Measurements from ENCODE around the gene EVI5L. TPM values are rescaled to one million over a fixed set of nuclear protein-coding genes. Genes with fewer than 3 reads are reported as not detected.

The EVI5L gene
- total RNA-seq, 2 donors from 2014 or later, result 4.6 to 7.8 TPM

DNA sequence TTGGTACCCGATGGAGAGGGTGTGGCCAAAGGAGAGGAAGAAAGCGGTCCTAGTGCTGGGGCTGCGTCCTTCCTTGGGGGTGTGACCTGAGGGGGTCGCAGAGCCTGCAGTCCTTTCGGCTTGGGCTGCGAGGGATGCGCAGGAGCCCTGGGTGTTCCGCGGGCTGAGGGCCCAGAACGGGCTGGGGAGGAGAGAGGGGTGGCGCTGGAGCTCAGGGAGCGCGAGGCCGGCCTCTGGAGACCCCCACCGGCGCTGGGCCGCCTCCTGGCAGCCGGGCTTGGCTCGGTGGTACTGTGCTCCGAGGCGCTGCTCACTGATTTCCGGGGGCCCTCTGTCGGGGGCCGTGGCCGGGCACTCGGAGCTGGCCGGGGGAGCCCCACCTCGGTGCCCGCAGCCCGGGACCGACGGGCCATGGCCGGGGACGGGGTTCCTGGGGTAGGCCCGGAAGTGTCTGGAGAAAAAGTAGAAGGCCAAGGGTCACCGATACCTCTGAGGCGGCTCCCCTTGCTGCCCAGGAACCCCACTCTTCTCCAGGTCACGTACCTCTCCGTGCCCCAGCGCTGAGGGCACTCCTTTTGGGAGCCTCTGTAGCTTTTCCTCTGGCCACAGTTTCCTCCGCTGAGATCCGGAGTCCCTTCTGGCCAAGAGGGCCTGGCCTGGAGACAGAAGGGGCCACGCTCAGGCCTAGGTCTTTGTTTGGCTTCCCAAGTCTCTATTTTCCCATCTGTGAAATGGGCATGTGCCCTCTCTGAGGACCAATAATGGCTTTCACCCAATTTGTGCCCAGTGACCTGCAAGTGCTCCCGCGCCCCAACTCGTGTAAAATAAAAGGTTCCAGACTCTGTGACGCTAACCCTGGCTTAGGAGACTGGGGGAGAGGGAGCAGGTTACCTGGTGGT is 42.5 kb downstream of the EVI5L start:
- Mint-ChIP-seq H3K27ac (no peak overlapping the region), H3K36me3 (no peaks in the 10 kb centered on the region), H3K9me3 (peaks cover 0 to 4% of the 10 kb centered on the region in 2 donors)
- DNase-seq (ENCODE audit: low spot score in 2 of 2) (no peak), ATAC-seq (no peak)

DNA sequence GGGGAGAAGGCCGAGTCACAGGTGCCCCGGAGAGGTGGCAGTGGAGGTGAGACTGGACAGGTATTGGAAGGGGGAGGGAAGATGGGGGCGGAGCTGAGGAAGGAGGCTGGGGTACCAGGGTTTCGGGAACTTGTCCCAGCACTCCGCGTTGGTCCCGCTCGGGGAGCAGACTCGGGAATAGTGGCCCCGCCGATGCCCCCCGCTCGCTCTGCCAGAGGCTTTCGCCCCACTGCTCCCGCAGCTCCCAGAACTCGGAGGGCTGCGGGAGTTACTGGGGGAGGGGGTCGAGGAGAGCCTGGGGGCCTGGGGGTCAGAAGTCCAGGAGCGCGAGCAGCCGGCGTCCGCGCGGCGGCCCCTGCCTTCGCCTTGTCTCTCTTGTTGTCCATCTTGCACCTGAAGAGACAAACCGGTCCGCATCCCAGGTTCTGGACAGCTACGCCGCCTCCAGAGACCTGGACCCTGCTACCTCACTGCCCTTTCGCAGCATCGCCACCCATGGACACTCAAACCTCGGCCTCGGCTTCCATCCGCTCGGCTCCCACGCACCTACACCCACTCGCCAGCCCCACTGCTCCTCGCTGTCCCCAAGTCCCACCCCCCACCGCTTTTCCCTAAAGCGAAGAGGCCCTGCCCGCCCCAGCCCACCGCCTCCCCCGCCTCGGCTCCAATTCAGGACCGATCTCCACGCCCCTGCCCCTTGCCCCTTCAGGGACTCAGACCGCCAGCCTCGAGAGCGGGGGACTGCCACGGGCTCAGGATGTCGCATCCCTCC is 43.5 kb downstream of the EVI5L start:
- DNase-seq (ENCODE audit: low spot score in 2 of 2) (no peak), ATAC-seq (no peak)
- H3K9me3 Mint-ChIP-seq, result peaks cover 0 to 4% of the 10 kb centered on the region in 2 donors
- no peaks in the 10 kb centered on the region for H3K36me3 Mint-ChIP-seq
- no peak overlapping the region for H3K27ac Mint-ChIP-seq

DNA sequence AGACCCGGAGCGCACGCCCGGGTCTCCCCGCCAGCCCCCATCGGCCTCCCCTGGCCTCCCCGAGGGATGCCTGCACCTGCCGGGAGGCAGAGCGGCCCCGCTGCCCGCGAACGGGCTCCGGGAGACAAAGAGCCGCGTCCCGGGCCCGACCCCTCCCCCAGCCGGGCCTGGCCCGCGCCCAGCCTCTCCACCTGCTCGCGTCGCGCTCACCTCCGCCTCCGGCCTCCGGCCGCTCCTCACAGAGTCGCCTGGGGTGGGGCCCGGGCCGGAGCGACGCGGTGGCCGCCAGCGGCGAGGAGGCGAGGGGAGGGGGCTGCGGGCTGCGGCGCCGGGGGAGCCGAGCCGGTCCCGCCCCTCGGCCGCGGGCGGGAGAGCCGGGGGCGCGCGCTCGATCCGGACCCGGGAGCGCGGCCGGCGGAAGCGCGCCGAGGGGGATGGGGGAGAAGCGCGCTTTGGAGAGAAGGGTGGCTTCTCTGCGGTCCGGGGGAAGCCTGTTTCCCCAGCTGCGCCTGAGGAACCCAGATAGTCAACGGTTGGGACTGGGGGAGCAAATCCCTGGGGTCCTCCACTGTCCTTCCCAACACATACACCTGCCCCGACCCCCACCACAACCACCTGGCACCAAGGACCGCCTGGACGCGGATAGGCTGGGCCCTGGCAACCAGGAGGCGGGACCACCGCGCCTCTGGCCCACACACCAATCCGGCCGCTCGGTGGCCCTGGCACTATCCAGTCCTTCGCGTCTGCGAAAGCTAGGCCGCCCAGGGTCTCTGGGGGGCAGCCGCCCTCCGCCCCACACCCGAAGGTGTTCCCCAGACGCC is 44.3 kb downstream of the EVI5L start, which contains the start of gene PRR36:
Gene PRR36, minus strand, starts transcription at position 315 of the 821 bp plus-strand sequence. CDS start 701 bp downstream, outside the sequence.
- ATAC-seq (no peak), DNase-seq (ENCODE audit: low spot score in 2 of 2) (no peak)
- peaks cover 0 to 4% of the 10 kb centered on the region in 2 donors for H3K9me3 Mint-ChIP-seq
- peak within 1 kb of the TSS in 1 of 2 donors; percentile 36 for H3K27ac Mint-ChIP-seq
- no peaks in the 10 kb centered on the region for H3K36me3 Mint-ChIP-seq

DNA sequence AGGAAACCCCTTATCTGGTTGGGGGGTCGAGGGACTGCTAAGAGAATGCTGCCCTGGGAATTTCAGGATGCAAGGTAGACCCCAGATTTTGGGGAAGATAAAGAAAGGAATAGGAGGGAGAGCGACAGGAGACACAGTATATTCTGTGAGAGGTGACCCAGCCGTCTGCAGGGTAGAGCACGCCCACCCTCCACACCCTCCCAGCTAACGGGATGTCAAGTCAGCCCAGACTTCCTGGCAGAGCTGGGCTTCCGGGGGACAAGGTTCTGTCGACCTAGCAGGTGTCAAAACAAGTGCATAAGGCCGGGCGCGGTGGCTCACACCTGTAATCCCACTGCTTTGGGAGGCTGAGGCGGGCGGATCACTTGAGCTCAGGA is 44.9 kb downstream of the EVI5L start:
- Mint-ChIP-seq H3K27ac (peak overlapping the region in 1 of 2 donors; percentile 36), H3K36me3 (no peaks in the 10 kb centered on the region), H3K9me3 (peaks cover 0 to 4% of the 10 kb centered on the region in 2 donors)
- no peak for ATAC-seq
- DNase-seq (ENCODE audit: low spot score in 2 of 2), result no peak

DNA sequence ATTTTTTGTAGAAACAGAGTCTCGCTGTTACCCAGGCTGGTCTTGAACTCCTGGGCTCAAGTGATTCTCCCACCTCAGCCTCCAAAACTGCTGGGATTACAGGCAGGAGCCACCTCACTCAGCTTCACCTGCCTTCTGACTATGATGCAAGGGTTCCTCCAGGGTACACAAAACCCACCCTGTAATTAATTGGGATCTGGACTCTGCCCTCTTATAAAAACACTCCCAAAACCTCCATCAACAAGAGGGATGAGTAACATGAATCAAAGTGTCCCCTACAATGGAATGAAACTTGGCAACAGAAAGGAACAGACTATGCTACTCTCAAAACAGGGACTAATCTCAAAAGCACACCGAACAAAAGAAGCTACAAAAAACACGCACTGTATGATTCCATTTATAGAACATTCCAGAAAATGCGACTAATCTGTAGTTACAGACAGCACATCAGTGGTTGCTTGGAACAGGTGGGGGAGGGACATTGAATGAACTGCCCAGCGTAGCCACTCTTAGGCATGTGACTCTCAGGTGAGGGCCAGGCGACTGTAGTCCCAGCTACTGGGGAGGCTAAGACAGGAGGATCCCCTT is 47.3 kb downstream of the EVI5L start:
- no peaks in the 10 kb centered on the region for H3K36me3 Mint-ChIP-seq
- no peak overlapping the region for H3K27ac Mint-ChIP-seq
- H3K9me3 Mint-ChIP-seq, result no peaks in the 10 kb centered on the region
- DNase-seq (ENCODE audit: low spot score in 2 of 2) (no peak), ATAC-seq (no peak)

DNA sequence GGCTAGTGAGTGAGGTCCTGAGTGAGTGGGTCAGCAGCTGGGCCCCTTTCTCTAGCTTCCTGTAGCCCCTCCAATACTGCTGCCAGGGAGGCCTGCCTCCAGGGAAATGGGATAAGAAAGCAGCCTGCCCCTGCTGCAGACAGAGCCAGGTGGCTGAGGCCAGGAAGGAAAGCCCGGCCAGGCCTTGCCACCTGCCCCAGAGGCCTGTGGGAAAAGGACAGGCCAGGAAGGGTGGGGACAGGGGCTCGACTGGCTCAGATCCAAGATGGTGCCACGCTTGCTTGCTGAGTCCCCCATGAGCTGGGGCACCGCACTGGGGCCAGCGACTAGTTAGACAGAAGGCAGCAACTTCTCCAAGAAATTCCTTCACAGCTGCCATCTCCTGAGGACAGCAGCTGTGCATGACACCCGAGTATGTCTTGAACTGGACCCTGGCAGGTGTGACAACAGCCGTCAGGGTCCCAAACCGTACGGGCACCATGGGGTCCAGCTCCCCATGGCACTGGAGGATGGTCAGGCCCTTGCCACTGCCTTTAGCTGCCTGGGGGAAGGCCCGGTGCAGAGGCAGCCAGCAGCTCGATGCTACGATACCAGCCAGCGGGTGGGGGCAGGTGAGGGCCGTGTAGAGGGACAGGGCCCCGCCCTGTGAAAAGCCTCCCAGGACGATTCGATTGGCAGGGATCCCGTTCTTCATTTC is 49.2 kb downstream of the EVI5L start:
- ATAC-seq (peak; percentile 14 to 51), DNase-seq (ENCODE audit: low spot score in 2 of 2) (no peak)
- H3K36me3 Mint-ChIP-seq, result no peaks in the 10 kb centered on the region
- H3K9me3 Mint-ChIP-seq, result no peaks in the 10 kb centered on the region
- H3K27ac Mint-ChIP-seq, result no peak overlapping the region

DNA sequence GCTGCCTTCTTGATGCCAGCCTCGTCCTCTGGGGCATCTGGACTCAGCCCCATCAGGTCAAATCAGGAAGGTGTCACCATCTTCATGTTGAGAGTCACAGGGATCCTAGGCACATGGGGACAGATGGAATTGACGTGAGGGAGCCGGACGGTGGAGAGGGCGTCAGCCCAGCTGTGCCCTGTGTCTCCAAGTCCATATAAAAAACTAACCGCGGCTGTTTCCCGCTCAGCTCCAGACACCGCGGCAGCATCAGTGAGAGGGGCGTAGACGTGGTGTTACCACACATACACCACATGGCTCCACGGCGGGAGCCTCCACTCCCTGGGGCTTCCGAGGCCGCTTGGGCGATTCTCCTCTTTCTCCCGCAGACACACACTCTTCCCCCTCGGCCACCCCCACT is 49.8 kb downstream of the EVI5L start:
- no peak for DNase-seq (ENCODE audit: low spot score in 2 of 2)
- H3K36me3 Mint-ChIP-seq, result no peaks in the 10 kb centered on the region
- H3K27ac Mint-ChIP-seq, result no peak overlapping the region
- H3K9me3 Mint-ChIP-seq, result no peaks in the 10 kb centered on the region
- ATAC-seq, result peak; percentile 24 to 58

DNA sequence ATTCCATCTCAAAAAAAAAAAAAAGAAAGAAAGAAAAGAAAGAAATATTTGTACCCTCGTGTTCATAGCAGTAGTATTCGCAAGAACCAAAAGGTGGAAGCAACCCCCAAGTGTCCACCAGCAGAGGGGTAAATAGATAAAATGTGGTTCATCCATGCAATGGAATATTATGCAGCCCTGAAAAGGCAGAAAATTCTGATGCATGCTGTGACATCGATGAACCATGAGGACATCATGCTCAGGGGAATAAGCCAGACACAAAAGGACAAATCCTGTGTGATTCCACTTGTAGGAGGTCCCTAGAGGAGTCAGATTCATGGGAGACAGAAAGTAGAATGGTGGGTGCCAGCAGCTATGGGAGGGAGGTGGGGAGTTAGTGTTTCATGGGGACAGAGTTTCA is 51.9 kb downstream of the EVI5L start:
- DNase-seq (ENCODE audit: low spot score in 2 of 2) (no peak), ATAC-seq (no peak)
- H3K36me3 Mint-ChIP-seq, result no peaks in the 10 kb centered on the region
- no peak overlapping the region for H3K27ac Mint-ChIP-seq
- H3K9me3 Mint-ChIP-seq, result no peaks in the 10 kb centered on the region

DNA sequence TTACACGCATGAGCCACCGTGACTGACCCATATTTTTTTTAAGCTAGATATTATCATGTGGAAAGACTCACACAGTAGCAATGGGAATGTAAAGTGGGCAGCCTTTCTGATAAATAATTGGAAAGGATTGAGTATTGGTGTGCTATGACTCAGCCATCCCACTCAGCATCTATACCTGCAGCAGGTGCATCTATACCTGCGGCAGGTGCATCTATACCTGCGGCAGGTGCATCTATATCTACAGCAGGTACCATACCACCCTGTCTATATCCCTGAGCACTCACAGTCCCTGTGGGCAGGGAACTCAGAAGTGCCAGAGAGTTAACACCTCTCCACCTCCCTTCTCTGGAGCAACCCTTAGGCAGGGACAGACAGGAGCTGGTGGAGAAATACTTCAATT is 53.1 kb downstream of the EVI5L start:
- Mint-ChIP-seq H3K9me3 (no peaks in the 10 kb centered on the region), H3K27ac (no peak overlapping the region), H3K36me3 (no peaks in the 10 kb centered on the region)
- DNase-seq (ENCODE audit: low spot score in 2 of 2), result no peak
- ATAC-seq, result no peak

DNA sequence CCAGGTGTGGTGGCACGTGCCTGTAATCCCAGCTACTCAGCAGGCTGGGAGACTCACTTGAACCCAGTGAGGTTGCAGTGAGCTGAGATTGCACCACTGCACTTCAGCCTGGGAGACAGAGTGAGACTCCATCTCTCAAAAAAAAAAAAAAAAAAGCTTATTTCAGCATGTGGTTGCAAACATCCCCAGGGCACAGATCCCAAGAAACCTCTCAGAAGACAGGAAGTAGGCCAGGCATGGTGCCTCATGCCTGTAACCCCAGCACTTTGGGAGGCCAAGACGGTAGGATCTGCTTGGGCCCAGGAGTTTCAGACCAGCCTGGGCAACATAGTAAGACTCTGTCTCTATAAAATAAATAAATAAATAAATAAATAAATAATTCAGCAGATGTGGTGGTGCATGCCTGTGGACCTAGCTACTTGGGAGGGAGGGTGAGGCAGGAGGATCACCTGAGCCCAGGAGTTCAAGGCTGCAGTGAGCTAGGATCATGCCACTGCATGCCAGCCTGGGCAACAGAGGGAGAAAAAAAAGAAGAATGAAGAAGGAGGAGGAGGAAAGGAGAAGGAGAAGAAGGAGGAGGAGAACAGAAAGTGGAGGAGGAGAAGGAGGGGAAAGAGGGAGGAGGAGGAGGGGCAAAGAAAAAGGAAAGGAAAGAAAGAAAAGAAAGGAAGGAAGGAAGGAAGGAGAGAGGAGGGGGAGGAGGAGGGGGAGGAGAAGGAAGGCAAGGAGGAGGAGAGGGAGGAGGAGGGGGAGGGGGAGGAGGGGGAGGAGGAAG is 54.0 kb downstream of the EVI5L start:
- no peak for DNase-seq (ENCODE audit: low spot score in 2 of 2)
- no peaks in the 10 kb centered on the region for H3K9me3 Mint-ChIP-seq
- H3K36me3 Mint-ChIP-seq, result no peaks in the 10 kb centered on the region
- H3K27ac Mint-ChIP-seq, result no peak overlapping the region
- no peak for ATAC-seq

DNA sequence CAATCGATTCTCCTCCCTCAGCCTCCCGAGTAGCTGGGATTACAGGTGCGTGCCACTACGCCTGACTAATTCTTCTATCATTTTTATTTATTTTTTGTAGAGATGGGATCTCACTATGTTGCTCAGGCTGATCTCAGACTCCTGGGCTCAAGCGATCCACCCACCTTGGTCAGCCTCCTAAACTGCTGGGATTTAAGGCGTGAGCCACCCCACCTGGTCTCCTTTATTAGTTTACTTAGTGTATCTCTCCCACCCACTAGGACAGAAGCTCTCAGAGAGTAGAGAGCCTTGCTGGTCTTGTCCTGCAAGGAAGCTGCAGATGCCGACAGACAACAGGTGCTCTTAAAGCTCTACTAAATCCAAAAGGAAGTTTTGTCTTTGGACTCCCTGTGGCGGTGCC is 55.8 kb downstream of the EVI5L start:
- H3K27ac Mint-ChIP-seq, result no peak overlapping the region
- DNase-seq (ENCODE audit: low spot score in 2 of 2), result no peak
- no peaks in the 10 kb centered on the region for H3K9me3 Mint-ChIP-seq
- no peaks in the 10 kb centered on the region for H3K36me3 Mint-ChIP-seq
- no peak for ATAC-seq

DNA sequence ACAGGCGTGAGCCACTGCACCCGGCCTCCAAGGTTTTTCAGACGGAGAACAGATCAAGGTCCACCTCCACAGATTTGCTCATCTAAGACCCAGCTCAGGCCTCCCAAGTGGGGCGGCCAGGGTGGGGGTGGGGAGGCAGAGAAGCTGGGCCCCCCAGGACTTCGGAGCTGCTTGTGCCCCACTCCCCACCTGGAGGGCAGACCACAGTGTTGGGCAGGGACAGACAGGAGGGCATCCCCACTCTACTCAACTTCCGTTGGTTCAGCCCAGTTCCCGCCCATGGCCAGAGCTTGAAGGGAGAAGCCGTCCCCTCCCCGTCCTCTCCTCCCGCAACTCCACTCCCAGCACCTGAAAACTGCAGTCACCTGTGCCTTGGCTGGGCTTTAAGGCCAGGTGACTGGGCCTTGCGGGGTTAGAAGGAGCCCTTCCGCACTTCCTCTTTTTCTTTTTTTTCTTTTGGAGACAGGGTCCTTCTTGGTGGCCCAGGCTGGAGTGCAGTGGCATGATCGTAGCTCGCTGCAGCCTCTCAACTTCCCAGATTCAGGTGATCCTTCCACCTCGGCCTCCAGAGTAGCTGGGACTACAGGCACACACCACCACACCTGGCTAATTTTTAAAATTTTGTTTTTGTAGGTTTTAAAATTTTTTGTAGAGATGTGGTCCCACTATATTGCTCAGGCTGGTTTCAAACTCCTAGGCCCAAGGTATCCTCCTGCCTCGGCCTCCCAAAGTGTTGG is 57.6 kb downstream of the EVI5L start:
- H3K9me3 Mint-ChIP-seq, result no peaks in the 10 kb centered on the region
- no peaks in the 10 kb centered on the region for H3K36me3 Mint-ChIP-seq
- DNase-seq (ENCODE audit: low spot score in 2 of 2) (no peak), ATAC-seq (no peak)
- H3K27ac Mint-ChIP-seq, result no peak overlapping the region

DNA sequence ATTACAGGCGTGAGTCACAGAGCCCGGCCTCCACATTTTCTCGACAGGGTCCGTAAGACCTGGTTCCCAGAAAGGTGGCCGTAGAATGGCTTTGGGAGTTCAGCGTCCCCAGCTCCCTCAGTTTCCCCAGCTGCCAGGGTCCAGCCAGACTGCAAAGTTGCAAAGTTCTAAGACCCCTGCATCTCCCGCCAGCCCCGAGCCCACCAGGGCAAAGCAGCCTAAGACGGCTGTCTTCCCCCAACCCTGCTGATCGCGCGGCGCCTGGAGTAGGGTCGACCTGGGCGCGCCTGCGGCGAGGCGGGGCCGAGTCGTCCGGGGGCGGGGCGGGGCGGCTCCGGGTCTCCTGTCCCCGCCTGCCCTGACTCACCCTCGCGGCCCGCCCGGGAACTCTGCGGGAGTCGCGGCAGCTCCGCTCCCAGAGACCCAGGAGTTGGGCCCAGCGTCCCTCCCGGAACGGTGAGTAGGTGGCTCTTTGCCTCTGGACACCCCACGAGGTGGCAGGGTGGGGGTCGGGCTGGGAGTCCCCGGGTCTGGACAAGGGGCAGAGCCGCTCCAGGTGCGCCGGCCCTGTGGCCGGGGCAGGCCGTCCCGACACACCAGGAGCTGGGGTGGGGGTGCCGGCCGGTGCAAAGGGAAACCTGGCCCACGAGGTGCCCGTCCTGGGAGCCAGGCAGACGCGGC is 58.3 kb downstream of the EVI5L start, which contains the start of gene LRRC8E:
Gene LRRC8E, plus strand, starts transcription at position 366 of the 681 bp plus-strand sequence. CDS start 7,094 bp downstream, outside the sequence.
- no peaks in the 10 kb centered on the region for H3K36me3 Mint-ChIP-seq
- peak in 1 of 2 donors; percentile 62 for DNase-seq (ENCODE audit: low spot score in 2 of 2)
- H3K9me3 Mint-ChIP-seq, result no peaks in the 10 kb centered on the region
- H3K27ac Mint-ChIP-seq, result no peak within 1 kb of the TSS
- peak; percentile 59 to 98 for ATAC-seq

DNA sequence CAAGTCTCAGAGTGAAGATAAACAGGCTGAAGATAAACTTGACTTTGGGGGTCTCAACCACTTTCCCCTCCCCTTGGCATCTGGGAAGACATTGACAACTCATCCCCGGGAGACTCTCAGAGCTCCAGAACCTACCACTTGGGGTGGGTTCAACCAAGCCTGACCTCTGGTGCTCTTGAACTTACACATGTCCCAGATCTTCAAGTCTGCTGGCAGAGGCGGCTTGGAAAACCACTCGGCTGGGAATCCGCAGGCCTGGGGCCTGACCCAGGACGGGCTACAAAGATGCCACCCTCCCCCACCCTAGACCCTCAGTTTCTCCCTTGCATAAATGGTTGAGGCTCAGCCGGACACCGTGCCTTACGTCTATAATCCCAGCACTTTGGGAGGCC is 58.8 kb downstream of the EVI5L start:
- Mint-ChIP-seq H3K9me3 (no peaks in the 10 kb centered on the region), H3K27ac (no peak overlapping the region), H3K36me3 (no peaks in the 10 kb centered on the region)
- ATAC-seq (no peak), DNase-seq (ENCODE audit: low spot score in 2 of 2) (no peak)
